Measurements from ENCODE around the gene RBM24. TPM values are rescaled to one million over a fixed set of nuclear protein-coding genes. Genes with fewer than 3 reads are reported as not detected.

RBM24 gene
- total and polyA plus RNA-seq, 9 of the 15 experiments (the other 6 are each of a cell fraction or from before 2014, with no cell fraction given) = not detected

DNA sequence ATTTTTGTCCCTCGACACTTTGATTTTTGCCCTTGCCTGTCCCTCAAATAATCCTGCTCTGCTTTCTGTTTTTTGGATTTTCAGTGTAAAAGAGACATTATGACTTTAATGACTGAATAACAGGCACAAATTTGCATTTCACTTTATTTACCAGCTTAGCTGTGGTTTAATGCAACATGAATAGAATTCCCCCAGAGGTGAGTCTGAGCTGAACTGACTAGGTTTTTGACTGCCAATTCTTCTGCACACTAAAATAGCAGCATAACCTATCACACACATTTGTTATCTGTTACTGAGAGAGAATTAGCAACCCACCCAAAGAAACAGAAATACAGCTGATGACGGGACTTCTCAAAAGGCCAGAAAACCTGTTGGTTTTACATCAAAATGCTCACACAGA lies 3.9 kb upstream of the RBM24 start:
- no peaks in the 10 kb centered on the region for H3K36me3 ChIP-seq (ENCODE audit: control insufficient read depth, insufficient read depth, low read length)
- peaks cover 9 to 22% of the 10 kb centered on the region in 2 experiments for H3K27me3 ChIP-seq (ENCODE audit: control insufficient read depth in 2 of 2, insufficient read depth in 2 of 2, low read length in 2 of 2)
- no peaks in the 10 kb centered on the region for H3K9me1 ChIP-seq (ENCODE audit: control insufficient read depth, insufficient read depth, low read length)
- ChIA-PET POLR2A (interaction anchor here (0.5 to 1.0 kb wide), 4 partner anchors 23 to 881 kb away, joined by 3 to 5 read pairs (median 4); partner anchors contain the start of gene CAP2), CTCF (ENCODE audit: low intra/inter-chr PET ratio) (no interaction called here)
- no peak overlapping the region for H2AFZ ChIP-seq (ENCODE audit: low read depth, low read length)
- no peak overlapping the region for H3K9ac ChIP-seq (ENCODE audit: insufficient read depth in 1 of 2, low read depth in 2 of 2, low read length in 2 of 2)
- H3K79me2 ChIP-seq (ENCODE audit: control insufficient read depth, insufficient read depth, low read length) = no peaks in the 10 kb centered on the region
- no TSS peak for BruUV-seq (replicated peaks)
- H3K4me1 ChIP-seq (replicated peaks in 1 of 2; ENCODE audit: control insufficient read depth in 2 of 2, insufficient read depth in 2 of 2, low read length in 2 of 2) = peaks cover 0 to 14% of the 10 kb centered on the region in 2 experiments; a peak in 1 of 5 replicates
- no peaks in the 10 kb centered on the region for H4K20me1 ChIP-seq (replicated peaks; ENCODE audit: control insufficient read depth, insufficient read depth, low read length)
- no peak overlapping the region for H3K4me3 ChIP-seq
- WGBS (ENCODE audit: insufficient coverage, low coverage, missing lambda C conversion rate) = 5% methylated on average over 2 of the region's 2 CpGs
- intact Hi-C loops (cut with micrococcal nuclease) (loop anchor here (10.0 kb wide), 1 partner anchor 308 kb away; no protein-coding TSS in a partner anchor), in situ Hi-C loops (cut with MboI) (no loop called here)
- H3K27ac ChIP-seq (ENCODE audit: extremely low read depth, low read depth, low read length) = no peak overlapping the region
- no peaks in the 10 kb centered on the region for H3K9me3 ChIP-seq (replicated peaks; ENCODE audit: control insufficient read depth, insufficient read depth, low read depth, low read length)
- FAIRE-seq = peak; percentile 15
- H3K4me2 ChIP-seq (ENCODE audit: insufficient read depth, low read length) = no peak overlapping the region
- no peak for DNase-seq (ENCODE audit: extremely low read depth in 1 of 4, low spot score in 3 of 4)
- ATAC-seq = no peak
- TF ChIP-seq ZFP1 (CRISPR knock-in tag; IDR thresholded peaks at IDR 0.05) = no peak
- TF ChIP-seq, protein P1, sequence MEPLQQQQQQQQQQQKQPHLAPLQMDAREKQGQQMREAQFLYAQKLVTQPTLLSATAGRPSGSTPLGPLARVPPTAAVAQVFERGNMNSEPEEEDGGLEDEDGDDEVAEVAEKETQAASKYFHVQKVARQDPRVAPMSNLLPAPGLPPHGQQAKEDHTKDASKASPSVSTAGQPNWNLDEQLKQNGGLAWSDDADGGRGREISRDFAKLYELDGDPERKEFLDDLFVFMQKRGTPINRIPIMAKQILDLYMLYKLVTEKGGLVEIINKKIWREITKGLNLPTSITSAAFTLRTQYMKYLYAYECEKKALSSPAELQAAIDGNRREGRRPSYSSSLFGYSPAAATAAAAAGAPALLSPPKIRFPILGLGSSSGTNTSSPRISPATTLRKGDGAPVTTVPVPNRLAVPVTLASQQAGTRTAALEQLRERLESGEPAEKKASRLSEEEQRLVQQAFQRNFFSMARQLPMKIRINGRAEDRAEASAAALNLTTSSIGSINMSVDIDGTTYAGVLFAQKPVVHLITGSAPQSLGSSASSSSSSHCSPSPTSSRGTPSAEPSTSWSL (CRISPR knock-in tag; IDR thresholded peaks at IDR 0.05; ENCODE audit: borderline replicate concordance) = no peak
- no peak for TF ChIP-seq FUS (optimal IDR thresholded peaks at IDR 0.05; ENCODE audit: low read depth, low read length)
- TF ChIP-seq, protein P2, sequence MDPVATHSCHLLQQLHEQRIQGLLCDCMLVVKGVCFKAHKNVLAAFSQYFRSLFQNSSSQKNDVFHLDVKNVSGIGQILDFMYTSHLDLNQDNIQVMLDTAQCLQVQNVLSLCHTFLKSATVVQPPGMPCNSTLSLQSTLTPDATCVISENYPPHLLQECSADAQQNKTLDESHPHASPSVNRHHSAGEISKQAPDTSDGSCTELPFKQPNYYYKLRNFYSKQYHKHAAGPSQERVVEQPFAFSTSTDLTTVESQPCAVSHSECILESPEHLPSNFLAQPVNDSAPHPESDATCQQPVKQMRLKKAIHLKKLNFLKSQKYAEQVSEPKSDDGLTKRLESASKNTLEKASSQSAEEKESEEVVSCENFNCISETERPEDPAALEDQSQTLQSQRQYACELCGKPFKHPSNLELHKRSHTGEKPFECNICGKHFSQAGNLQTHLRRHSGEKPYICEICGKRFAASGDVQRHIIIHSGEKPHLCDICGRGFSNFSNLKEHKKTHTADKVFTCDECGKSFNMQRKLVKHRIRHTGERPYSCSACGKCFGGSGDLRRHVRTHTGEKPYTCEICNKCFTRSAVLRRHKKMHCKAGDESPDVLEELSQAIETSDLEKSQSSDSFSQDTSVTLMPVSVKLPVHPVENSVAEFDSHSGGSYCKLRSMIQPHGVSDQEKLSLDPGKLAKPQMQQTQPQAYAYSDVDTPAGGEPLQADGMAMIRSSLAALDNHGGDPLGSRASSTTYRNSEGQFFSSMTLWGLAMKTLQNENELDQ (CRISPR knock-in tag; IDR thresholded peaks at IDR 0.05; ENCODE audit: borderline replicate concordance) = no peak
- TF ChIP-seq EGR1 (conservative IDR thresholded peaks at IDR 0.05) = no peak
- TF ChIP-seq, protein P3, sequence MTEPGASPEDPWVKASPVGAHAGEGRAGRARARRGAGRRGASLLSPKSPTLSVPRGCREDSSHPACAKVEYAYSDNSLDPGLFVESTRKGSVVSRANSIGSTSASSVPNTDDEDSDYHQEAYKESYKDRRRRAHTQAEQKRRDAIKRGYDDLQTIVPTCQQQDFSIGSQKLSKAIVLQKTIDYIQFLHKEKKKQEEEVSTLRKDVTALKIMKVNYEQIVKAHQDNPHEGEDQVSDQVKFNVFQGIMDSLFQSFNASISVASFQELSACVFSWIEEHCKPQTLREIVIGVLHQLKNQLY (CRISPR knock-in tag; conservative IDR thresholded peaks at IDR 0.05) = no peak
- no peak for TF ChIP-seq ZNF12 (CRISPR knock-in tag; IDR thresholded peaks at IDR 0.05)
- no peak for TF ChIP-seq HMG20B (CRISPR knock-in tag; IDR thresholded peaks at IDR 0.05)
- no peak for TF ChIP-seq ZNF75A (CRISPR knock-in tag; IDR thresholded peaks at IDR 0.05)
- no peak for TF ChIP-seq POU5F1 (IDR thresholded peaks at IDR 0.05; ENCODE audit: borderline replicate concordance, low read depth, low read length, partially characterized antibody)
- TF ChIP-seq HNRNPL (IDR thresholded peaks at IDR 0.05; ENCODE audit: low read depth, low read length) = no peak
- no peak for TF ChIP-seq STAT5A (IDR thresholded peaks at IDR 0.05; ENCODE audit: borderline replicate concordance, low read length)
- TF ChIP-seq, protein P4, sequence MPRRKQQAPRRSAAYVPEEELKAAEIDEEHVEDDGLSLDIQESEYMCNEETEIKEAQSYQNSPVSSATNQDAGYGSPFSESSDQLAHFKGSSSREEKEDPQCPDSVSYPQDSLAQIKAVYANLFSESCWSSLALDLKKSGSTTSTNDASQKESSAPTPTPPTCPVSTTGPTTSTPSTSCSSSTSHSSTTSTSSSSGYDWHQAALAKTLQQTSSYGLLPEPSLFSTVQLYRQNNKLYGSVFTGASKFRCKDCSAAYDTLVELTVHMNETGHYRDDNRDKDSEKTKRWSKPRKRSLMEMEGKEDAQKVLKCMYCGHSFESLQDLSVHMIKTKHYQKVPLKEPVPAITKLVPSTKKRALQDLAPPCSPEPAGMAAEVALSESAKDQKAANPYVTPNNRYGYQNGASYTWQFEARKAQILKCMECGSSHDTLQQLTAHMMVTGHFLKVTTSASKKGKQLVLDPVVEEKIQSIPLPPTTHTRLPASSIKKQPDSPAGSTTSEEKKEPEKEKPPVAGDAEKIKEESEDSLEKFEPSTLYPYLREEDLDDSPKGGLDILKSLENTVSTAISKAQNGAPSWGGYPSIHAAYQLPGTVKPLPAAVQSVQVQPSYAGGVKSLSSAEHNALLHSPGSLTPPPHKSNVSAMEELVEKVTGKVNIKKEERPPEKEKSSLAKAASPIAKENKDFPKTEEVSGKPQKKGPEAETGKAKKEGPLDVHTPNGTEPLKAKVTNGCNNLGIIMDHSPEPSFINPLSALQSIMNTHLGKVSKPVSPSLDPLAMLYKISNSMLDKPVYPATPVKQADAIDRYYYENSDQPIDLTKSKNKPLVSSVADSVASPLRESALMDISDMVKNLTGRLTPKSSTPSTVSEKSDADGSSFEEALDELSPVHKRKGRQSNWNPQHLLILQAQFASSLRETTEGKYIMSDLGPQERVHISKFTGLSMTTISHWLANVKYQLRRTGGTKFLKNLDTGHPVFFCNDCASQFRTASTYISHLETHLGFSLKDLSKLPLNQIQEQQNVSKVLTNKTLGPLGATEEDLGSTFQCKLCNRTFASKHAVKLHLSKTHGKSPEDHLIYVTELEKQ (CRISPR knock-in tag; IDR thresholded peaks at IDR 0.05) = no peak
